Stimulated activated naive CD4-positive, alpha-beta T cell treated with Interleukin-2 at 50 U/mL for 16 hours (primary cell): ENCODE measurements around the gene DLX4.

ENCODE experiments used
- DNase-seq: peaks from one replicate; lab custom pipeline; 2025; lab: John Stamatoyannopoulos, UW

Gene DLX4

DNA sequence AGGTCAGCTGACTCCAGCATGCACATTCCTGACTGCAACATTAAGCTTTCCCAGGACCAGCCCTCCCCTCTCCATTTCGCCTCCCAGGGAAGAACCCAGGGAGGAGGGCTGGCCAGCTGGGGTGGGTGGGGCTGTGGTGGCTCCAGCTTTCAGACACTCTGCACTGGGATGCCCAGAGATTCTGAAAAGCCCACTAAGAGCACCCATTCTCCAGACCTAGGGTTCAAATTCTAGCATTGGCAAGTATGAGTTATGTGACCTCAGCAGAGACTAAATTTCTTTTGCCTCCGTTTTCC lies 18.2 kb downstream of the DLX4 start:
- no peak for DNase-seq

DNA sequence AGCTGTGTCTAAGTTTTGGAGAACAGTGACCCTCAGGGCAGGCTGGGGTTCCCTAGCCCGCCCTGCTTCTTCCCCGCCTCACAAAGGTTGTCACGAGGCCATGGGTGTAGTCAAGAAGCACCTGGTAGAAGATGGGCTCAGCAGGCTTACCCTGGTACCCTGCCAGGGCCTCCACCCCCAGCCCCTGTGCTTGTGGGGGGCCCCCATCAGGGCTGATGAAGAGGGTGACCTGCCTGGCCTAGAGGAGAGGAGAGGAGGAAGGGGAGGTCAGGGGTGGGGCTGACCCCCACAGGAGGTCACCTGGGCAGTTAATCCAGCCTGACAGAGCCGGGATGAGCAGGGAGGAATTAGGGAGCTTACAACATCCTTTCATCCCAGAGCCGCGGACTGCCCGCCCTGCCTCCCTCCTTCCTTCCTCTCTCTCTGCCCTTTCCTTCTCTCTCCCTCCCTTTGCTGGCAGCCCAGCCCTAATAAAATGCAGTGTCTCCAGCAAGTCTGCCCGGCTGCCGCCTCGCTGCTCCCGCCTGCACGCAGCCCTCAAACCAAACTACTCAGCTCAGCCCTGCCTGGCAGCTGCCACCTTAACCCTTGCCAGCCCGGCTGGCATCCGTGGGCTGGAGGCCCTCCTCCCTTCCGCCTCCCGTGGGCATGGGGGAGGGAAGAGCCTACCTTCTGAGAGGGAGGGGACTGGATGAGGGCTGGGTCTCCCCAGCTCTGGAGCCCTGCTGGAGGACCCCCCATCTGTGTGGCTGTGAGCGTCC lies 18.9 kb downstream of the DLX4 start:
- no peak for DNase-seq

DNA sequence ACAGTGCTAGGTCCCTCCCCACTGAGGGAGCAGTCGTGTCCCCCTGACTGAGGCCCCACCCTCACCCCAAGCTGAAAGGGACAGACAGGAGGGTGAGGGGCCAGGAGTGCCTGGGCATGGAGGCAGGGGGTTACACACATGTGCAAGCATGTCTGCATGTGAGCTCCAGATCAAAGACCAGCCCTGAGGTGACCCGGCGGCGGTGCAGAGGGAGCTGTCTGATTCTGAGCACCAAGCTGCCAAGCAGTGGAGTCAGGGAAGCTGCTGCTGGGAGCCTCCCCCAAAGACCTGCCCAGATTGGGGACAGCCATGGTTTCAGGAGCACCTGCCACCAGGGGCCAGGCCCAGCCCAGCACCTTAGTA lies 20.5 kb downstream of the DLX4 start:
- DNase-seq = no peak

DNA sequence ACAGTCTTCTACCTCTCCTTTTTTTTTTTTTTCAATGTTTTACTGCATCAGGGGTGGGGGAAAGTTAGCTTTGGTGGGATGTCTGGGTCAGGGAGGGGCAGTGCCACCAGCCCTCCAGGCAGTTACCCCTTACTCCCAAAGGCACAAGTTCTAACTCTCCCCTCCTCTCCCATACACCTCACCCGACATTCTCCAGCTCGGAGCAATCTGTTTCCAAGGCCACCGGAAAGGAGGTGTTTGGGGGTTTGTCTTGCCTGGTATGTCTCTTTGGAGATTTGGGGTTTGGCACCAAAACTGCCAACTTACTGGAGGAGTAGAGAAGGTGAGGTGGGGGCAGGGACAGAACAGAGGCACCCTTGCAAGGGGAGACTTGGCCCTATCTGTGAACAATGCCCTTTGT lies 21.3 kb downstream of the DLX4 start:
- no peak for DNase-seq

DNA sequence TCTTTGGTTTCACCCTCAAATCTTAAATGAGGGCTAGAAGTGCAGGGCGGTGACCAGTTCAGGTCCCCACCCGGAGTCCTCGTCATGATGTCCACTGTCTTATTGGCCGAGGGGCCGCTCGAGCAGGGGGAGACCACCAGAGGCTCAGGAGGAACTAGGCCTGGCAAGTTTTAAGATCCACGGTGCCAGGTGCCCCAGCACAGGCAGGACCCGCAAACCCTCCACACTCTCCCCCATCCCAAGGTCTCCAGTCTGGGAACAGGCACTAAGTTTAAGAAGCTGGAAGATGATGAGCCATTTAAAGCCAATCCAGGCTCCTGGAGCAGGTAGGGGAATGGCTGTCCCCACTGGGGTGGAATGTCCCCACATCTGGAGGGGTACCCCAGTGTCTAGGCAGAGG lies 21.9 kb downstream of the DLX4 start:
- no peak for DNase-seq

DNA sequence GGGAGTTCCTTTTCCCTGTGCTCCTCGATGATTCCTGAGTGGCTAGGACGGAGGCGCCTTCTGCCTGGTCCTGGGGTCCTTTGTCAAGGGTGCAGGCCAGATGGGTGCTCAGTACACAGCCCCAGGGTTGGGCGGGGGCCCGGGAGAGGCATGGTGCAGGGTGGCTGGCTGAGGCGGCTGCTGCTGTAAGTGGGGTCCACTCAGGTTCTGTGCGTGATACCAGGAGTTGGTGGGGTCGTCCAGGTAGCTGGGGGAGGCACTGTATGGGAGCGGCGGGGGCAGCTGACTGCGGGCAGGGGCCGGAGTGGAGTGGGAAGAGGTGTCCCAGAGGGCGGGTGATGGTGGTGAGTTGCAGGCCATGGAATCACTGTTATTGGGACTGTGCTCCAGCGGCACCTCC lies 22.4 kb downstream of the DLX4 start:
- no peak for DNase-seq

DNA sequence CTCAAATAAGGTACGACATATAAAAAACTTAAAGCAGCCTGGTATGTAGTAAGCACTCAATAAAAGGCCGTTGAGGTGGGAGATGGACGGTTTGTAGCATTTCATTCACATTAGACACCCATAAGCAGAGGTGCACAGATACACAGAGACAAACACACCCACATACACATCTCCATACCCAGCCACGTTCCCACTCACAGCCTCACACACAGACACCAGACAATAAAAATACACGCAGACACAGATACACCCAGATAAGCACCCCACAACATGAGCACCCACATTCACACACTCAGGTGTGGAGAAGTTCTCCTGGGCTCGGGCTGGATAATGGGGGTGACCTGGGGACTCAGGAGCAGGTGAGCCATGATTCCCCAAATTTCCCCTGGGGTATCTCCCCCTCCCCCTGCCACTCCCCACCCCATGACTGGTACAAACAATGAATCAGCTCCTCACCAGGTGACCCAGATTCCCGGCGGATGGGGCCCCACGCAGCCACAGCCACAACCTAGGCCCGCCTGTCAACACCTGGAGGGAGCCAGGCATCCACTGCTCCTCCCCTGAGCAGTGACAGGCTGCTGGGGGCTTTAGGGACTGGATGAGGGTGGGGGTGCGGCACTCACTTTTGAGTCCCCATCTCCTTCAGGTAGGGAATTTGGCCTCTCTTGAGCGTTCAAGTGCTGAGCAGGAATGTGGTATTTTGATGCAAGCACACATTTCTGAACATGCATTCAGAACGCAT lies 23.4 kb downstream of the DLX4 start:
- DNase-seq = no peak

DNA sequence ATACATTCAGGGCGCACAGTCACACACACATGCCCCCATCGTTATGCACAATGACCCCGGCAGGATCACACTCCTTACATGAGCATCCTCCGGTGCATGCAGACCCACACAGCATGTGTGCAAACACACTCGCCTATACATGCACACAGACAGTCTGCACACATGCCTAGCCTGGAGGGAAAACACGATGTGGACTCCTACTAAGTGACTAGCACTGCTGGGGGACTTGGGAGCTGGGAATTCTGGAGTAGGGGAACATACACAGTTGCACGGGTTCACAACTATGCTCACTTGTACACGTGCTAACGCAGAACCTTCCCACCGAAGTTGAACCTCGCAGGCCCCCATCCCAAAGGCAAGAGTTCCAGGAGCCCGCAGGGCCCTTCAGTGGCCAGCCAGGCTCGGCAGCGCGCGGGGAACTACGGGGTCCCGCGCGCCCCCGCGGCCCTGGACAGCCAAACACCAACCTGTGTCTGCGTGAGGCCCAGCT lies 24.0 kb downstream of the DLX4 start:
- DNase-seq = no peak

DNA sequence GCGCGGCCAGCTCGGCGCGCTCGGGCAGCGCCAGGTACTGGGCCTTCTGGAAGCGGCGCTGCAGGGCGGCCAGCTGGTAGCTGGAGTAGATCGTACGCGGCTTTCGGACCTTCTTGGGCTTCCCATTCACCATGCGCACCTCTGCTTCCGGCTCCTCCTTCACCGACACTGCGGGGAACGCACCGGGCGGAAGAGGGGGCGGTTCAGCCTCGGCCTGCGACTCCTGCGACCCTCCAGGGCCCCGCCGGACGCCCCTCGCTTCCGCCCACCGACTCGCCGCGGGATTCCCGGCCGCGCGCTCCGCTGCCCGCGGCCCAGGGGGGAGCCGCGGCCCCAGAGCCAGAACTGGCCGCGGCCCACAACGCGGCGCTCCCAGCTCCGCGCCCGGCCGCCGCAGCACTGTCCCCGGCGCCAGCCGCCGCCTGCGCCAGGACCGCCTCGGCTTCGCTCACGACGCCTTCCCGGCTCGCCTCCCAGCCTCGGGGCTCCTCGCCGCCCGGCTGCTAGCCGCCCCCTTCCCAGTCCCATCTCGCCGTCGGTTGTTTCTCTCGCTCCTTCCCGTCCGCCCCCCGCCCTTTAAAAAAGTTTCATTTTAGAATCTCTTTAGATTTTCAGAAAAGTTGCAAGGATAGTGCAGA lies 24.6 kb downstream of the DLX4 start:
- DNase-seq = no peak

DNA sequence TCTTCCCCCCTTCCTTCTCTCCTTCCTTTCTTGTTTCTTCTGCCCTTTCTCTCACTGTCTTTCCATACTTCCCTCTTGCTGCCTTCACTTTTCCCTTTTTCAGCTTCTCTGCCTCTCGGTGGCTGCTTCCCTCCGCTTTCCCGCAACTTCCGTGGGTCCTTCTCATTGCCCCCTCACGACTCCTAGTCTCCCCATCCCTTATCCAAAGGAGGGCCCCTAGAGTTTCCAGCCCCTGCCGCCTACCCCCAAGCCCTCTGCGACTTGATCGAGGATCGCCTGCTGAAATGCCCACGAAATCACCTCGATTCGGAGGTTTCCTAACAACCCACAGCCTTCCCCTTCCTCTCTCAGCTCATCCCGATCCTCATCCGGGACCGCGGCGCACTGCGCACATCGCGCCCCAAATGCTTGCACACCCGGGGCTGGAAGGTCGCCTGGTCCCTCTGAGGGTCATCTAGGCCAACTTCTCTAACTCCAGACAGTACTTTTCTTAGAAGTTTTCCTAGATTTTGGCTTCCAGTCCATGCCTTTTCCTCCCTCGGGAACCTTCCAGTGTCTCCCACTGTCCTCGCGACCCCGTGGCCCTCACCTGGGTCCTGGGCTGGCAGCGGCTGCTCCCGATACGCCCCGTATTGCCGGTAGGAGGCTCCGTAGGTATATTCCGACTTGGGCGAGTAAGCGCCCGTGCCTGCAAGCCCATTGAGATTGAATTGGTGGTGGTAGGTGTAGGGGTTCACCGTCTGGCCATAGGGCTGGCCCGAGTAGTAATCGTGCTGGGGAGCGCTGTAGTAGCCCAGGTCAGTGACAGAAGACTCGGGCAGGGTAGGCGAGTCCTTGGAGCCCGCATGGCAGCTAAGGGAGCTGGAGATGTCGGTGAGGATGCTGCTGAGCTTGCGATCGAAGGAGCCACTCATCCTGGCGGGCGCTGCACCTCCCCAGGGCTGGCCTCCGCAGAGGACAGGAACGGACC lies 25.4 kb downstream of the DLX4 start:
- DNase-seq = no peak

DNA sequence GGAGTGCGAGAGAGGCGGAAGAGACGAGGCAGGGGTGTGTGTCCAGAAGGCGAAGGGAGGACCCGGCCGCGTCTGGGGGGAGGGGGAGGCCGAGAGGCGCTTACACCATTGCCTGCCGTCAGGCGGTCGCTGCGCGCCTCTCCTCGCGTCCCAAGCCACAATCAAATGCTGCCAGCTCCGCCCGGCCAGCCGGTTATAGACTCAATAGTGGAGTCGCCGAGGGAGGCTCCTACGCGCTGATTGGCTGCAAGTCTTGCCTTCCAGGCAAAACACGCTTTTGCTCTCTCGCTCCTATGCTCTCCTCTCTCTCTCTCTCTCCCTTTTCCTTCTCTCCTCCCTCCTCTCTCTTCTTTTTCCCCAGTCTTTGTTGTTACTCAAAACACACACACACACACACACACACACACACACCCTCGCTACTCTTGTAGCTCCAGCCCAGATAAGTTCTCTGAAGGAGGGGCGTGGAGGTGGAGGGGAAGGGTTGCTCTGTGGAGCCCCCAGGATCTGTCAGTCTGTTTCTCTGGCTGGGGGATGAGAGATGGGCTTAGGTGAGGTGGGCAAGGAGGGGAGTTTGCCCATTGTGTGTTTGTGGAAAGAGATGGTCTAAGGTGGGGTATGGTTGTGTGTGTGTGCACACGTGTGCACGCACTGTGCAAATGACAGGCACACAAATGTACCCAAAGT lies 26.2 kb downstream of the DLX4 start, which contains the start of gene DLX3:
Gene DLX3 (minus strand): TSS at position 170 of the 684 bp plus-strand sequence. CDS start 226 bp downstream, outside the sequence.
- DNase-seq = no peak

DNA sequence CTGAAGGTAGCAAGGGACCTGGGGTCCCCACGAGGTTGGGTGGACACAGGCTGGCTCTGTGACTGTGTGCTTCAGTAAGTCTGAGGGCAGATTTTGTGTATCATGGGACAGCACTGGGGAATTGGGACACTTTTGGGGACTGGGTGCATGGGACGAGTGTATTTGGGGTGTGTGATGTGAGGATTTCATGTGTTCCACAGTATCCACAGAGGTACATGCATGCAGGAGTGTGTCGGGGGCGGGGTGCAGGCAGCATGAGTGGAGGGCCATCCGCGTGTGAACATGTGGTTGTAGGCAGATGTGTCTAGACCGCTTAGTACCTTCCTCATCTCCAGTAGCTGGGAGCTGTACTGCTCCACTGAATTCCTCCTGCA lies 27.1 kb downstream of the DLX4 start:
- no peak for DNase-seq

DNA sequence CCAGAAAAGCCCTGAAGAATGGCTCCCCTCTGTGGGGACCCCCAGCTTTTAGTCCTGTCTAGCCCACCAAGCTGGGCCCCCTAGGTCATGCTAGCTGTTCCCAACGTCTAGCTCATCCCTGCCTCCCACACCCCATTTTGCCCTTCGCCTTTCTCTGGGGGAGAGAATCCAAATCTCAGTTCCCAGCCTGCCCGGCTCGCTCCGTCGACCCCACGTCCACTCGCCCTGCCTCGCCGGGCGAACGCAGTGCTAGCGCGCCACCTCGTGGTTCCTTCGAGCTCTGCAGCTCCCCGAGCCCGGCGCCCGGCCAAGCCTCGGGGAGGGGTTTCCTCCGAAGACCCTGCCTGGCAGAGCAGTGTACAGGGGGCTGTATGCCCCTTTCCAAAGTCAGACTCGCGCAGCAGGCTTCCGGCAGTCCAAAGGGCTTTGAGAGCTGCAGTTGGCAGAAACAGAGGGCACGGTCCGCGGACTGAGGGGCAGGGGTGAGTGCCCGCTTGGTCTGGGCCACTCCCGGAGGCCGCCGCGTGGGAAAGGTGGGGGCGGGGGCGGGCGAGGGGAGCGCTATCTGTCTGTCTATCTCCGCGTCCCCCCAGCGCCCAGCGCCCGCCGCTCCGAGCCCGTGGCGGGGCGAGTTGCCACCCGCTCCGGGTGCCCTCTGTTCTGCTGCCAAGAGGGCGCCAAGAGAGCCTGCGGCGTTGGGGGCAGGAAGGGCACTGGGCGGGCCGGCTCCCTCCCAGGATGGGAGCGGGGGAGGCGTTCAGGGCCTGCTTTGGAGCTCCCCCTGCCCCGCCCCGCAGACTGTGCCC lies 27.7 kb downstream of the DLX4 start:
- peak; percentile 55 for DNase-seq

DNA sequence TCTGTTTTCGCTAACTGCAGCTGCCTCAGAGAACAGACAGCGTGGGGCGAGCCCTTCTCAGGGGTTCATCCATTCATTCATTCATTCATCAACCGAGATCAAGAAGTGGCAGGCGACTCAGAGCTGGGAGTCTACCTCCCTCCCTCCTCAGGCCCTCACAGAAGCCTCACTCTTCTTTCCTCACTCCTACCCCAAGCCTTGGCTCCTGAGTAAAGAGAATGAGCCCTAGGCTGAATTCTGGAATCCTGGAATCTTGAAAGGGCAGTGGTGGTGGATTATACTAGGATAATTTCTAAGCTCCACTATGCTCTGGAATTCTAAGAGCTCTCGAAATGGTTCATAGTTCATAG lies 28.3 kb downstream of the DLX4 start:
- DNase-seq = no peak

DNA sequence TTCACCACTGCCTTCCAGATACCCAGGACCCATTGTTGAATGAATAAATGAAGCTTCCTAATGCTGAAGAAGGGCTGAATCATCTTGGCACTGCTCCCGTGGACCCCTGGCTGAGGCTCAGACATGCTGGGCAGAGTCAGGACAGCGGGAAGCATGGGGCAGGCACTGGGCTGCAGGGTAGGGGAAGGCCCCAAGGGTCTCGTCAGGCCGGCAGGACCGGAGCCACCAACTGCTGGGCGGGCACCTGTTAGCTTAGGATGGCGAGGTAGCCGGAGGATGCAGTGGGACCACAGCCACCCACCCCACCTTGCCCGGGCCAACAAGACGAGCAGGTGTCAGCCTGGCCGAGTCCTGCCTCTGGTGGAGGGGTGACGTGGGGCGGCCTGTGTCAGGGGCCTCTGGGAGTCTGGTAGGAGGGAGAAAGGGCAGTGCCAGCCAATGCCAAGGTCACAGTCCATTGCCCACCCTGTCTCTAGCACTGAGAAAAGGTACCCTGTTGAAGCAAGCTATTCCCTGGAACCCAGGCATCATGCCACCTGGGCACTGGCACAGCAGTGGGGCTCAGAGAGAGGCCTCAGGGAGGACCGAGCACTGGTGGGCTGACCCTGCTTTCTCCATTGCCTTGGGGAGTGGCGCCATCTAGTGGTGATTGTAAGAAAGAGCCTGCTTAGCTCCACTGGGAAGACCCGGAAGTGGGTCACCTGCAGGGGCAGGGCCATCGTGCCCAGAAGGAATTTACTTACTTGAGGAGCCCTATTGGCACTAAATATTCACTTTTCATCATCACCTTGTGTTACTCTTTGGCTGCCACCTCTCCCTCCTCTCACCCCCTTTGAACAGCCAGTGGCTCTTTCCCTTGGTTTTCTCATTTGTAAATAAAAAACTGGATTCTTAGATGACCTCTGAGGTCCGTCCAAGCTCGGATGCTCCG lies 29.0 kb downstream of the DLX4 start:
- DNase-seq = peak; percentile 76

DNA sequence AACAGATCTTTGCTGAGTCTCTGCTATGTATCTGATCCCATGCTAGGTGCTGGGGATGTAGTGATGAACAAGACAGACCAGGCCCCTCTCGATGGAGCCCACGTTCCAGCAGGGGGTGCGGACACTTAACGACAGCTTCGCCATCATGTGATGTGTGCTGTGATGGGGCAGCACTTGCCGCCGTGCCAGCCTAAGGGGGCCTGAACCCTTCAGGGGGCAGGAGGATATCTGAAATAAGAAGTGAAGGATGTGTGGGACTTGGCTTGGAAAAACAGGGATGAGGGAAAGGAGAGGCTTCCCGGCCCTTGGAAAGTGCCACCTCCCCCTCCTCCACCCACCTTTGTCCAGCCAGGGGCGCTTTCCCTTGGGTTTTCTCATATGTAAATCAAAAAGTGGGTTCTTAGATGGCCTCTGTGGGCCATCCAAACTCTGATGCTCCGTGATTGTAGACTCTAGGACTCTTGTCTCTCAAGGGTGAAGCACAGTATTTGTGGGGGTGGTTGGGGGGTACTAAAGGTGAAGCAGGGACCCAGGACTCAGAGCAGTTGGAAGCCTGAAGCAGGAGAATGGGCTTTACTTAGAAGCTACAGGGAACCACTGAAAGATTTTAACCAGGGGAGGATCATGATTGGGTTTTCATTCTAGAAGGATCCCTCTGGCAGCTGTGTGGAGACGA lies 30.0 kb downstream of the DLX4 start:
- no peak for DNase-seq

DNA sequence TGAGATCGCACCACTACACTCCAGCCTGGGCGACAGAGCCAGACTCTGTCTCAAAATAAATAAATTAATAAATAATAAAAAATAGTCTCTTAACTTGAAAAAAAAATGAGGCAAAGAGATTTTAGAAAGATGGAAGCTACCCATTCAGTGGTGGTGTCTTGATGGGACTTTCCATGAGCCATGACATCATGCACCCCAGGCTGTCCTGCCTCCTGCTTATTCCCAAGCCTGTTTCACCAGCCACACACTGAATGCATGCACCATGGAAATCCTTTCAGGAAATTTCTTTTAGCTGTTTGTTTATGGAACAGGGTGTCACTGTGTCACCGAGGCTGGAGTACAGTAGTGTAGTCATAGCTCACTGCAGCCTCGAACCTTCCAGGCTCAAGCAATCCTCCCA lies 34.9 kb downstream of the DLX4 start:
- DNase-seq = no peak

DNA sequence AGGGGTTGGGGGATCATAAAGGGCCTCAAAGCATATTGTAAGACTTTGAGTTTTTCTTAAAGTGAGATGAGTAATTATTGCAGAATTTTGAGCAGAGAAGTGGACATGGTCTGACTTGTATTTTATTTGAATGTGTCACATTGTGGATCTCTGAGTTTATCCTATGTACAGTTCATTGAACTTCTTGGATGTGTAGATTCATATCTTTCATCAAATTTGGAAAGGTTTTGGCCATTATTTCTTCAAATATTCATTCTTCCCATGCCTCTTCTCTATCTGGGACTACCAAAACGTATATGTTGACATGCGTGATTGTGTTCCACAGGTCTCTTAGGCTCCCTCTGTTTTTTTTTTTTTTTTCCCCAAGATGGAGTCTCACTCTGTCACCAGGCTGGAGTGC lies 40.3 kb downstream of the DLX4 start:
- no peak for DNase-seq

DNA sequence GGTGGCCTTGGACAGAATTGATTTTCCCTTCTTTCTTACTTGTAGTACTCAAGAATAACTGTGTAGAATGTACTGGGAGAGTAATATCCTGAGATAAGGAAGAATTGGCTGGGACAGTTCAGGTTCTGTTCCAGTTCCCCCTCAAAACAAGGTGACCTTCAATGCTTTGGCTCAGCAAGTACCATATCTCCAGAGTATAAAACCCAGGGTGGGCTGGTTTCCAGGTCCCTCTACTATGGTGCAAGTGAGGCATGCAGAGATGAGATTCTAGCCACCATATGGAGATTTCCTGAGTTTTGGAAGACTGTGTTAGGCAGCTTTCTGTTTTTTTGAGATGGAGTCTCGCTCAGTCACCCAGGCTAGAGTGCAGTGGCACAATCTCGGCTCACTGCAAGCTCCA lies 44.1 kb downstream of the DLX4 start:
- DNase-seq = no peak
